NOMO-1 treated with DMSO at 0.1 percent for 48 hours (cell line): ENCODE results near the gene ADRA2B.

ENCODE experiments used
- DNase-seq: peaks from one replicate; lab custom pipeline; 2025; ENCODE audit not compliant: unreplicated experiment; lab: John Stamatoyannopoulos, UW

Gene ADRA2B

DNA sequence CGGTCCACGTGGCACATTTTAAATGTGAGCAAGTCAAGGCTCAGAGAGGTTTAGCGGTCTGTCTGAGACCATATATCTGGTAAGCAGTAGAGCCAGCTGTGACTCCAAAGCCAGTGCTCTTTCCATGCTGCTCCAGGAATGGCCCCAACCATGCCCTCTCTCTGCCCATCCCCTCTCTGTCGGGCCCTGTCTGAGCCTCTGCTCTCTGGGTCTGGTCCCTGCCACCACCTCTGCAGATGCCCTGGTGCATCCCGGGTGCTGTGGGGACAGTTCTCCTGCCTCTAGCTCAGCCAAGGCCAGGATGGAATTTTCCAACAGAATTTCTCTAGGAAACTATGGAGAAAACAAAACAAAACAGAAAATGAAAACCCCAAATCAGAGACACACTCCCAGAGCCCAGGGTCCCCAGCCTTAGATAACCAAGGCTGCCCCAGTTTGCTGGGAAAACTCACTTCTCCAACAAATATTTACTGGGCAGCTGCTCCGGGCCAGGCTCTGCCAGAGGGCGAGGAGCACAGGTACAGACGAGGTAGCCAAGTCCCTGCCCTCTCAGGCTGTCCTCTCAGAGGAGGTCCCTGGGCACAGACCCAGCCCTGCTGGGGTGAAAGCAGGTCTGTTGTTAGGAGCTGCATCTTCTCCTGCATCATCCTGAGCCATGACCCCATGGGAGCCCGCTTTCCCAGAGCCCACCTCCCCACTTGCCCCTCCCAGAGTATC is 9.2 kb downstream of the ADRA2B start:
- no peak for DNase-seq

DNA sequence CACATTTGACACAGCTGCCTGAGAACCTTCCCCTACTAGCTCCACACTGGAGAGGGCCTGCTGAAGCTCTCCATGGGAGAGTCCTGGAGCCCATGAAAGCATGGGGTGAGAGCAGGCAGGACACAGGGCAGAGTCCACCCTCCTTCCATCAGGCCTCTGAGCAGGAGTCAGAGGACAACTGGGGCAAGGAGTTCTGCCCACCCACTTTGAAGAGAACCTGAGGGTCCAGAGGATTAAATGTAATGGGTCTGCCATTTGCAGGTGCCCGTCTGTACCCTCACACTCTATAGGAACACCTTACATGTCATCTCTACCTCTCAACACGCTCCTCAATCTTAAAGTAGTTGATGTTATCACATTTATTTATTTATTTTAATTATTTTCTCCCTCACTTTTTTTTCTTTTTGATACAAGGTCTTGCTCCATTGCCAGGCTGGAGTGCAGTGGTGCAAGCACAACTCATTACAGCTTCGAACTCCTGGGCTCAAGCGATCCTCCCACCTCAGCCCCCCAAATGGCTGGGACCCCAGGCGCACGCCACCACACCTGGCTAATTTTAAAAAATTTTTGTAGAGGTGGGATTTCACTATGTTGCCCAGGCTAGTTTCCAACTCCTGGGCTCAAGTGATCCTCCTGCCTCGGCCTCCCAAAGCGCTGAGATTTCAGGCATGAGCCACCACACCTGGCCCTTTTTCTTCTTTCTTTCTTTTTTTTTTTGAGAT is 10.2 kb downstream of the ADRA2B start:
- no peak for DNase-seq

DNA sequence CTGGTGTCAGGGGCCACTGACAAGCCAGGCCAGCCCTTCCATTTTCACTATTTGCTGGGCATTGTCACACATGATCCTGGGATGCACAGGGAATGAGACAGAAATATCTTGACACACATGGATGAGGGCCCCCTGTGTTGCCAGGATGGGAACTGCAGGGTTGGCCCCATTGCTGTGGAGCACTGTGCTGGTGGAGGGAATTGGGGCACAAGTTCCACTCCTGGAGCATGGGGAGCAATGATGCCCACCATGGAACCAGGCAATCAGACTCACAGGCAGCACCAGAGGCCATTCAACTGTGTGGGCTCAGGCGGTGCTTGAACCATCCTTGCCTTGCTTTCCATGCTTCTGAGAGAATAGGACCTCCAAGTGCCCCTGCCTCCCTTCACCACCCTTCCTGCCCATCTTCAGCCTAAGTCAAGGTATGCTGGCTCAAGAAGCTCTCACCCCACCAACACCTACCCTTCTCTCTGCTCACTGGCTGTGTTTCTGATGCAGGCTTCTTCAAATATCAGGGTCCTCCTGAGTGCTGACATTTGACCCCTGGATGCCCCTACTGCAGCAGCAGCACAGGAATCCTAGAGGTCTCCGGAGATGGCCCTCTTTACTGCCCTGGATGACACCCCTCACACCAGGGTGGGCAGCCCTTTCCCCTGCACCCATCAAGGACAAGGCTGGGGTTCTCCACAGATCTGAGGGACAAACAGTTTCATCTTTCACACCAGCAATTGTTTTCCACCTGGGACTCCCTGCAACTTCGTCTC is 11.0 kb downstream of the ADRA2B start:
- no peak for DNase-seq

DNA sequence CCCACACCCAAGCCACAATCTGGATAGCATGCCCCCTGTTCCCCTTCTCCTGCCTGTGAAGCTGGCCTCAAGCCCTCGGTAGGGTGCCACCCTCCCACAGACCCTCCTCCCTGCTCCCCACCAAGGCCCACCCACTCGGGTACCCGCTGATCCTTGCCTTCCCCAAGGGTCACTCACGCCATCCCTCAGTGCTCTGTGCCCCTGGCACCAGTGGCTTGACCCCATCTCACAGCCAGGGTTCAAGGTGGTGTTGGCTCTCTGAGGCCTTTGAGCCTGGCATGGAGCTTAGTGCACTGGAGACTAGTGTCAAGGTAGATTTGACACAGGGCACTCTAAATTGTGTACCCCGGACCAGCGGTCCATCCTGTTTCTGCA is 11.9 kb downstream of the ADRA2B start:
- DNase-seq, result no peak

DNA sequence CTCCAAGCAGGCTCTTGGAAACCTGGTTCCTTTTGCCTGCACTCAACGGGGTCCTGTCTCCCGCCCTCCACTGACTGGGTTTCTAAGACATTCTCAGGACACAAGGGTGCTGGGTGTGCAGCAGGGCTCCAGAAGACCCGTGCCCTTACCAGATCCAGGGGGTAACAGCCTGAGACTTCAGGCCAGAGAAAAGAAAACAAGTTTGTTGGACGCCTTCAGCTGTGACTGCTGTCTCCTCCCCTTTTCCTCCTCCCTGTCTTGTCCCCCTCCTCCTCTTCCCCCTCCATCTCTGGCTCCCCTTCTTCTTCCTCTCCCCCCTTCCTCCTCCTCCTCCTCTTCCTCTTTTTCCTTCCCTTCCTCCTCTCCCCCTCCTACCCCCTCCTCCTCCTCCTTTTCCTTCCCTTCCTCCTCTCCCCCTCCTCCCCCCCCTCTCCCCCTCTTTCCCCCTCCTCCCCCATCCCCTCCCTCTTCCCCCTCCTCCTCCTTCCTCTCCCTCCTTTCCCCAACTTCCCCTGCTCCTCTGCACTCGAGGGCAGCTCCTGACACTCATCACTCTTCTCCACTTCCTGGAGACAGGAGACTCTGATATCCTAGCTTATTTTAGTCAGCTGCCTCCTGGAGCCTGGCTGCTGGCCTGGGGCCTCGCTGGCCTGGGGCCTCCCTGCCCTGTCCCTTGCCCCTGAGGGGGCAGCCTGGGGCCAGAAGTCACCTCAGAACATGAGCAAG is 12.4 kb downstream of the ADRA2B start:
- no peak for DNase-seq

DNA sequence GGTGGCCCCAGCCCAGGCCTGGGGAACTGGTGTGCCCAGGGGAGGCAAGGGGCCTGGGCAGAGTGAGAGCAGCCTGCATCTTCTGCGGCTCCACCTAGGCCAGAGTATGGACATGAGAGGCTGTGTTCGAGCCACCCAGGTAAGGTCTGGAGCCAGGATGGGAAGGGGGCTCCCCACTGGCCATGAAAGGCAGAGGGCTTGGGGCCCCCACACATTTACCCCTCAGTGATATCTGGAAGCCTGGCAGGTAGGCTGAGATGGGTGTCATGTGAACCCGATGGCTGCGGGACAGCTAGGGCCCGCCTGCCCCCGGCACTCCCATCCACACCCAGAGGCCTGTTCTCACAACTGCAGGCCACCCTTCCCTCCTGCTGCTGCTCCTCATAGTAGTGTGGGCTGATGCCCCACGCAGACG is 13.2 kb downstream of the ADRA2B start:
- DNase-seq, result no peak

DNA sequence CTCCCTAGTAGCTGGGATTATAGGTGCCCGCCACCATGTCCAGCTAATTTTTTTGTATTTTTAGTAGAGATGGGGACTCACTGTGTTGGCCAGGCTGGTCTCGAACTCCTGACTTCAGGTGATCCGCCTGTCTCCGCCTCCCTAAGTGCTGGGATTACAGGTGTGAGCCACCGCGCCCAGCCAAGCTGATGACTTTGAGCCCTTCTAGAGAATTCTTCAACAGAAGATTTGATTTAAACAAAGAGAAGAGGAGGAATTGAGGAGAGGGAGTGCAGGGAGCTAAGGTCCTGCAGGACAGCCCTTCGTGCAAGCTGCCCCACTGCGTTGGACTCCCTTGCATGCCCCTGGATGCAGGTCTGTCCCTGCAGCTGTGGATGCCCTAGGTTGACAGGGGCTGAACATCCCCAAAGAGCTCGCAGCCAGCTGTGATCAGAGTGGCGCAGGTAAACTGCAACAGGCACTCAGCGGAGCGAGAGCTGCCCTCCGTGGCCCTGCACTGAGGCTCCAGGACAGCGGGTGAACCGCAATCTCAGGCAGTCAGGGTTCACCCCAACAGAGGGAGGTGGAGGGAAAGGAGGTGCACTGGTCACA is 13.7 kb downstream of the ADRA2B start:
- DNase-seq, result no peak

DNA sequence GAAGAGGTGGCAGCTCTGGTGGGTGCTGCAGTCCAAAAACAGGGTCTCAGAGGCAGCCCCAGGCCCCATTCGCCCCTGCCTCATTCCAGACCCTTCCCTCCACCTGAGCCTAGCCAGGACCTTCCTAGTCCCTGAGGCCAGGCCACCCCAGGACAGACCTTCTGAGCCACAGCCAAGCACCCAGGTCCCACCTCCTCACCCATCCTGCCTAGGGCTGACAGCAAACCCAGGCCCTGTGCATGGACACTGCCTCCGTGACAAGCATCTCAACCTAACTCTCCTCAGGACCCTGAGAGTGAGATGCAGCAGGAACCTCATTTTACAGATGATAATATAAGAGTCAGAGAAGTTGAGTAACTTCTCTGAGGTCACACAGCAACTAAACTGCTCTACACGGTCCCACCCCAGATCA is 15.5 kb downstream of the ADRA2B start:
- no peak for DNase-seq

DNA sequence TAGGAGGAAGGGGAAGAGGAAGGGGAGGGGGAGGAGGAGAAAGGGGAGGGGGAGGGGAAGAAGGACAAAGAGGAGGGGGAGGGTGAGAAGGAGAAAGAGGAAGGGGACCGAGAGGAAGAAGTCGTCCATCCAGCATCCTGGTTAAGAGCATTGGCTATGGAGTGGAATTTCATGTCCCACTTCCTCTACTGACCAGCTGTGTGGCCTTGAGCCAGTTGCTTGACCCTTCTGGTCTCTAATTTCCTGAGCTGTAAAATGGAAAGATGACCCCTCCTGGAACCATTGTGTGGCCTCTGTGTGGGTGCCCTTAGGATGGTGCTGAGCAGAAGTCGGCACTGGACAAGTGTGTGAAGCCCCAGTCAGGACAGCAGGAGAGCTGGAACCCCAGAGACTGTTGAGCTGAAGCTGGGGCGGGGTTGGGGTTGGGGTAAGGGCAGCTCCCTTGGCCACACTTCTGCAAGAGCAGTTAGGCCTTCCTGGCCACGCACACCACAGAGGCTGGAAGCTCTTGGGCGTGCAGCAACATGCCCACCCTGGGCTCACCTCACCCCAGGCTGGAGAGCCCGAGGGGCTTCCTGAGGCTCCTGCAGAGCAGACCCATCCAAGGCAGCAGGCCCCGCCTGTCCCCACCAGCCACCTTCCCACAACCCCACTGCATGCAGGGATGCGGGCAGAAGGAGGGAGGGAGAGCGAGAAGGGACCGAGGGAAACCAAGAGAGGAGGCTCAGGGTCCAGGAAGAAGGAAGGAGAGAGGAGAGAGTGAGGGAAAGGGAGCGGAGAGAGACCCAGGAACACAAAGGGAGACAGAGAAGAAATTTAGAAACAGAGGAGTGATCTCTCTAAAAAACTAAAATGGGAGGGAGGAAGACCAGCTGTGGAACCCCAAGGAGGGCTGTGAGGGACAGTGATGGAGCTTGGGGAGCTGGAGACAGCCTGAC is 16.2 kb downstream of the ADRA2B start:
- DNase-seq, result no peak

DNA sequence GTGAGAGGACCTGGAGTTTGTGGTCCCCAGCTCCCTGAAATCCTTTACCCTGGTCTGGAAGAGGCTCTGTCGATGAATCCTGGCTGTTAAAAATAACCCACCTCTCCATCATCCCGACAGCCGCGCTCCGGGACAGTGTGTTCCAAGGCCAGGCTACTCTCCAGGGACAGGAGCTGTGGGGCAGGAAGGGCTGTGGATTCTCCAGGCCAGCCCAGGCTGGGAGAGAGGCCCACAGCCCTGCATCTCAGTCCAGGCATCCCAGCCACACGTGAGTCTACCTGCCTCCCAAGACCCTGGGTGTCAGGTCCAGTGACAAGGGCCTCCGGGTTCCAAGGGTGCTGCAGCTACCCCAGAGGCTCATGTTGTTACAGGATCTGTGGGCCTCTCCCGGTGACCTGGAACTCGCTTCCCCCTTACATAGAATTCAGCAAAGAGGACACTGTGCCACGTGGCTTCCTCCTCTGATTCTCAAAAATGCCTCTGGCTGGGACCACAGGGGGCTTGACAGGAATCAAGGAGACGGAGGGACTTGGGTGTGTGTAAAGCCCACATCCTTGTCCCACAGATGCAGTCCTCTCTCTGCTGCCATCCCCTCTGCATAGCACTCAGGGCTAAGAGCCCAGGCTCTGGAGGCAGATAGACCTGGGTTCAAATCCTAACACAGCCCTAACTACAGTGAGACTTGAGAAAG is 17.3 kb downstream of the ADRA2B start:
- DNase-seq, result no peak

DNA sequence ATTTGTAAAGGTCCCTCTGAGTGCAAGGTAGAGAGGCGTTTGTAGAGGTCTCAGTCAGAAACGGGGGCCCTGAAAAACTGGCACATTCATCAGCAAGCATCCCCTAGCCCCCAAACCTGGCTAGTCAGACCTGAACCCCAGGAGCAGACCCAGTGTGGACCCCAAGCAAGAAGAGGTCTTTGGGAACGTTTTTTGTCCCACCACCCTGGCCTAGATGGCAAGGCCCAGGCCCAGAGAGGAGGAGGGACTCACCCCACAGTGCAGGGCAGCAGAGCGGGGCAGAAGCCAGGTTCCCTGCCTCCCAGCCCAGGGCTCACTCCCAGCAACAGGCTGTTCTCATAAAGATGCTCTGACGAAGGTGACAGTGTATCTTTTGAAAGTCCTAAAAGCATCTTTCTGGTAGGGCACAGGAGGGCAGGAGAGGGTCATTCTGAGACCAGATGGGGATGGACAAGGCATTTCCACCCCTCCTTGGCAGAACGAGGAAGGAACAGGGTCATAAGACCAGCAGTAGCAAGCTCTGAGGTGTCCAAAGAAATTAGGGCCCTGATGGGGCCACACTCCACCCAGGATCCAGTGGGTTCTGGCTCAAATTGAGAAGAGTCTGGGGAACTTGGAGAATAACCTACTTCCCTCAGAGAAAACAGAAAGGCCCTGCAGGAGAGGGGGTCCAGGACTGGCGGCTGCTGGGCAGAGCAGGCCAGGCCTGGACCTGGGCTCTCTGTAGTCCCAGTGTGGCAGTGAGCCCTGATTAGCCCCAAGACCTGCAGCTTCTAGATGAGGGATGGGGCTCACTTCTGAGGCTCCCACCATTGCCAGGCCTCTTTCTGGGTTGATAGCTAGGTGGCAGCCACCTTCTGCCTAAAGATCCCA is 18.2 kb downstream of the ADRA2B start:
- DNase-seq, result no peak

DNA sequence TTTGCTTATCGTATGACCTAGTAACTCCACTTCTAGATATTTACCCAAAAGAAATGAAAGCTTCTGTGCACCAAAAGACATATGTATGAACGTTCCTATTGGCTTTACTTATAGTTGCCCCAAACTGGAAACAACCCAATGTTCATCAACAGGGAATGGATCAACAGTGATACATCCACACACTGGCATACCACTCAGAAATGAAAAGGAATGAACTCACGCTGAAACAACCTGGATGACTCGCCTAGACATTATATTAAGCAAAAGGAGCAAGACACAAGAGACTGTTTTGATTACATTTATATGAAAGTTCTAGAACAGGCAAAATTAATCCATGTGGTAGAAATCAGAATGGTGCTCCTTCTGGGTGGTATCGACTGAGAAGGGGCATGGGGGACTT is 18.9 kb downstream of the ADRA2B start:
- no peak for DNase-seq

DNA sequence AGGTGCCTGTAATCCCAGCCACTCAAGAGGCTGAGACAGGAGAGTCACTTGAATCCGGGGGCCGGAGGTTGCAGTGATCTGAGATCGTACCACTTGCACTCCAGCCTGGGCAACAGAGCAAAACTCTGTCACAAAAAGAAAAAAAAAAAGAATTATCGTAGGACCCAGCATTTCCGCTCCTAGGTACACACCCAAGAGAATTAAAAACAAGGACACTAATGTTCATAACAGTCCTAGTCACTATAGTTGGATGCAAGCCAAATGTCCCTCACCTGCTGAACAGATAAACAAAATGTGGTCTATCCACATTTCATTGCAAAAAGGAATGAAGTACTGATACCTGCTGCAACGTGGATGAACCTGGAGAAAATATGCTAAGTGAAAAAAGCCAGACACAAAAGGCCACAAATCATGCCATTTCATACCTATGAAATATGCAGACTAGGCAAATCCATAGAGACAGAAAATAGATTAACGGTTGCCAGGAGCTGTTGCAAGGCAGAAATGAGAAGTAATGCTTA is 21.2 kb downstream of the ADRA2B start:
- no peak for DNase-seq

DNA sequence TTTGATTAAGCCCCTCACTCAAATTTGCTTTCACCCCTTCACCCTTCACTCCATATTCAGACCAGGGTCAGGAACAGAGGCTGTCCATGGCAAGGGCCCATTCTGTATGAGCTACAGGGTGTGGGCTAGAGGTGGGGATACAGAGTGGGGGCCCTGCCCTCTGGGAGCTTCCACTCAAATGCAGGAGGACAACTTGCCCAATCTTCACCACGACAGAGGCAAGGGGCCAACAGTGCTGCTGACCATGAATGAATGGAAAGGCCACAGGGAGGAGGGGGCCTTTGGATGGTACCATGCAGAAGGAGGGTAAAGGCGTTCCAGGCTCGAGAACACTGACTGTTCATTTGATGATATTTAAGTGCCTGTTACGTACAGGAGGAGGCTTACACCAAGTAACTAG is 22.8 kb downstream of the ADRA2B start:
- no peak for DNase-seq

DNA sequence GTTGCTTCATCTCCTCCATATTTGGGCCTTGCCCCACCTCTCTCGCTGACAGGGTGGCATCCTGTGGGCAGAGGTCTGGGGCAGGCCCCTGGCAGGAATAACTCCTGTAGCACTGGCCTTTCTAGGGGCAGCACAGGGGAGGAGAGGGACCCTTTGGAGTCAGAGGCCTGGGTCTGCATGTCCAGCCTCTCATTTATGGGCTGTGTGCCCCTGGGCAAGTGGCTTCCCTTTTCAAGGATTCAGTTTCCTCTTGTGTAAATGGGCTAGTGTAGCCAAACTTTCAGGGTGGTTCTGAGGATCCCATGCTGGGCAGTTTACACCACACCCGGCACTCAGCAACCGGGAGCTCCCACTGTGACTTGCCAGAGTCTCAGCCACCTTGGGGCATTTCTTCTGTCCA is 23.4 kb downstream of the ADRA2B start:
- no peak for DNase-seq

DNA sequence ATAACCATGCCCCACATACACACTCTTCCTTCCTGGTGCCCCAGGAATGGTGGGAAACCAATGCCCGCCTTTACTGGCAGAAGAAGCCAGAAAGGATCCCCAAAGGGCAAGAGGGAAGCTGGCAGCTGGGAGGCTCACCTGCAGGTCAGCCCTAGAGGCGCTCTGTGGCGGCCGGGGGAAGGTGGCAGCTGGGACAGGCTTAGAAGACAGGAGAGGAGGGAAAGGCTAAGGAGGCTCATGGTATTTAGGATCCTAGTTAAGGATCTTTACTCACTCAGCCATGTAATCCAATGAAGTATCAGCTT is 23.8 kb downstream of the ADRA2B start:
- DNase-seq, result no peak

DNA sequence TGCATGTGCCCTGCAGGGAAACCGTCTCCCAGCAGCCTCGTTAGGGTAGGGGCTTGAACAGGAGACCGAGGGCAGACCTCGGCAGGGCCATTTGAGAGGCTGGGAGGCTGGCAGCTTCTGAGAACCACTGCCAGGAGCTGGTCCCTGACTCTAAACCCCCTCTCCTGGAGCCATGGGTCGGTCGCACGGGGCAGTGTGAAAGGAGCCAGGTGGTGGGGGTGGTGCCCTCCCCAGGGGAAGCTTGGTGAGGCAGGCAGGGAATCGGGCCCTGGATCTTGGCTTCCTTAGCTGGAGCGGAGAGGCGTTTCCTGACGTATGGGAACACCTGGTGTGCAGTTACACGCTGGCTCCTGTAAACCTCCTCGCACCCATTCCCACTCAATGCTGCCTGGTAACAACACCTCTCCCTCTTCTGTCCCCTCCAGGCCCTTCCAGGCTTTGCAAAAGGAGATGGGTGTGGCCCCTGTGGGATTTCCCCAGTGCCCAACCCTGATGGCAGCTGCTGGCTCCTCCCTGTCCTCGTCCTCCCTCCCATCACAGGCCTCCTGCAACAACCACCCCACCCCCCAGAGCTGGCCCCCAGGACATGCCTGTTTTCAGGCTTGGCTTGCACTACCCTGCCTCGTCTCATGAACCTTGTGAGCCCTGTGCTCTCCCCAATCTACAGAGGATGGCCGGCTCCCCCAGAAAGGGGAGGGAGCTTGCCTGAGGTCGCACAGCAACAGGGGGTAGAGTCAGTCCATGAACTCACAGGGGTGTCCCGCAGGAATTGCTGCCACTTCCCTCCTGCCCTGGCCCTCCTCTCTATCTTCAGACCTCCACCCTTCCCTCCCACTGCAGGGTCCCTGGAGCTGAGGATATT is 24.4 kb downstream of the ADRA2B start:
- DNase-seq, result no peak
